NCI-H1092 treated with DMSO at 0.1 percent for 48 hours (cell line): ENCODE results near the gene BCAS1.

Experiments used
- DNase-seq: peaks from one replicate; lab custom pipeline; 2025; lab: John Stamatoyannopoulos, UW

BCAS1 gene

GRCh38 chr20:53904261-53904660, 166.1 kb downstream of the BCAS1 start:
- no peak for DNase-seq

GRCh38 chr20:53903652-53903987, 166.8 kb downstream of the BCAS1 start:
- no peak for DNase-seq

- no peak for DNase-seq
Observed at GRCh38 chr20:53902968-53903651, 167.3 kb downstream of the BCAS1 start.

GRCh38 chr20:53901497-53902096, 168.8 kb downstream of the BCAS1 start:
- no peak for DNase-seq

GRCh38 chr20:53901064-53901463, 169.3 kb downstream of the BCAS1 start:
- no peak for DNase-seq

- no peak for DNase-seq
Observed at GRCh38 chr20:53900380-53900999, 169.9 kb downstream of the BCAS1 start.

GRCh38 chr20:53899351-53900167, 170.8 kb downstream of the BCAS1 start:
- DNase-seq = no peak

- DNase-seq = no peak
Observed at GRCh38 chr20:53898556-53898931, 171.8 kb downstream of the BCAS1 start.

- DNase-seq = no peak
Observed at GRCh38 chr20:53897884-53898555, 172.4 kb downstream of the BCAS1 start.

GRCh38 chr20:53896647-53897046, 173.7 kb downstream of the BCAS1 start:
- no peak for DNase-seq

GRCh38 chr20:53896041-53896440, 174.4 kb downstream of the BCAS1 start:
- DNase-seq = no peak

GRCh38 chr20:53895385-53895755, 175.0 kb downstream of the BCAS1 start:
- DNase-seq = no peak

GRCh38 chr20:53894707-53895384, 175.5 kb downstream of the BCAS1 start:
- no peak for DNase-seq
